T47D (cell line): ENCODE data around the gene CHRNA9.
"Not testable (repeated sequence)": the region's sequence is repeated elsewhere in the genome, so short reads cannot be mapped to it uniquely, and the experiment has no call there.

Source experiments
- DNase-seq, 2 experiments: peaks; one replicate each; pipeline versions ENCODE4 v3.0.0 to v3.0.0-alpha.2; 2011 to 2012; ENCODE audit warnings: low read depth in 1 of 2, low spot score in 1 of 2
- JUND ChIP-seq: IDR thresholded peaks from 2 replicates; pipeline ENCODE4 v1.6.1; 2012; ENCODE audit warnings: low read depth
- in situ Hi-C: cut with HindIII; loops from 2 replicates; pipeline ENCODE4 v1.10.0; 2016; ENCODE audit warnings: low sequenced_read_pairs, low pct_unique_long_range_greater_than_20kb

CHRNA9 gene, protein sequence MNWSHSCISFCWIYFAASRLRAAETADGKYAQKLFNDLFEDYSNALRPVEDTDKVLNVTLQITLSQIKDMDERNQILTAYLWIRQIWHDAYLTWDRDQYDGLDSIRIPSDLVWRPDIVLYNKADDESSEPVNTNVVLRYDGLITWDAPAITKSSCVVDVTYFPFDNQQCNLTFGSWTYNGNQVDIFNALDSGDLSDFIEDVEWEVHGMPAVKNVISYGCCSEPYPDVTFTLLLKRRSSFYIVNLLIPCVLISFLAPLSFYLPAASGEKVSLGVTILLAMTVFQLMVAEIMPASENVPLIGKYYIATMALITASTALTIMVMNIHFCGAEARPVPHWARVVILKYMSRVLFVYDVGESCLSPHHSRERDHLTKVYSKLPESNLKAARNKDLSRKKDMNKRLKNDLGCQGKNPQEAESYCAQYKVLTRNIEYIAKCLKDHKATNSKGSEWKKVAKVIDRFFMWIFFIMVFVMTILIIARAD

GRCh38 chr4:40334591-40335524 lies at the start of gene CHRNA9:
Gene CHRNA9, plus strand, starts transcription at chr4:40335333. Its CDS starts 135 bp downstream, at chr4:40335468.
- DNase-seq = no peak
- TF ChIP-seq JUND = no peak
- in situ Hi-C loops = no loop called here

- in situ Hi-C loops = no loop called here
- no peak for DNase-seq
- no peak for TF ChIP-seq JUND
These were observed 49.4 kb upstream of the CHRNA9 start for GRCh38 chr4:40285692-40286091.

DNA sequence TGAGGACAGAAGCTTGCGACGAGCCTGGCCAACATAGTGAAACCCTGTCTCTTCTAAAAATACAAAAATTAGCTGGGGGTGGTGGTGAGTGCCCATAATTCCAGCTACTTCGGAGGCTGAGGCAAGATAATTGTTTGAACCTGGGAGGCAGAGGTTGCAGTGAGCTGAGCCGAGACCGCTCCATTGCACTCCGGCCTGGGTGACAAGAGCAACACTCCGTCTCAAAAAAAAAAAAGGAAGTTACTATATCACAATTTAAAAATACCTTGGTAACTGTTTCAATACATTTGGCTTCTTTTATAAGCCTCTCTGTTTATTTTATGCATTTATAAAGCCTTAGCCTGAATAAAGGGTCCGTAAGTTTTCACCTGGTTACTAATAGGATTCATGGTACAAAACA lies 46.6 kb upstream of the CHRNA9 start:
- DNase-seq = no peak
- in situ Hi-C loops = no loop called here
- no peak for TF ChIP-seq JUND

- in situ Hi-C loops = no loop called here
- no peak for DNase-seq
- no peak for TF ChIP-seq JUND
These were observed 45.6 kb upstream of the CHRNA9 start for GRCh38 chr4:40289366-40290188.

- DNase-seq, in situ Hi-C loops: not testable (repeated sequence)
These were observed 44.4 kb upstream of the CHRNA9 start for GRCh38 chr4:40290611-40291186.

- no peak for TF ChIP-seq JUND
- in situ Hi-C loops = no loop called here
- no peak for DNase-seq
These were observed 42.8 kb upstream of the CHRNA9 start for GRCh38 chr4:40292313-40292759.

DNA sequence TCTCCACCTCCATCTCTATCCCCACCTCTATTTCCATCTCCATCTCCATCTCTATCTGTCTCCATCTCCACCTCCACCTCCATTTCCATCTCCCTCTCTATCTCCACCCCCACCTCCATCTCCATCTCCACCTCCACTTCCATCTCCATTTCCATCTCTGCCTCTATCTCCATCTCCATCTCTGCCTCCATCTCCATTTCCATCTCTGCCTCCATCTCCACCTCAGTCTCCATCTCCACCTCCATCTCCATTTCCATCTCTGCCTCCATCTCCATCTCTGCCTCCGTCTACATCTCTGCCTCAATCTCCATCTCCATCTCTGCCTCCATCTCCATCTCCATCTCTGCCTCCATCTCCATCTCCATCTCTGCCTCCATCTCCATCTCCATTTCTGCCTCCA lies 40.8 kb upstream of the CHRNA9 start:
- no peak for TF ChIP-seq JUND
- no peak for DNase-seq
- in situ Hi-C loops = no loop called here

DNA sequence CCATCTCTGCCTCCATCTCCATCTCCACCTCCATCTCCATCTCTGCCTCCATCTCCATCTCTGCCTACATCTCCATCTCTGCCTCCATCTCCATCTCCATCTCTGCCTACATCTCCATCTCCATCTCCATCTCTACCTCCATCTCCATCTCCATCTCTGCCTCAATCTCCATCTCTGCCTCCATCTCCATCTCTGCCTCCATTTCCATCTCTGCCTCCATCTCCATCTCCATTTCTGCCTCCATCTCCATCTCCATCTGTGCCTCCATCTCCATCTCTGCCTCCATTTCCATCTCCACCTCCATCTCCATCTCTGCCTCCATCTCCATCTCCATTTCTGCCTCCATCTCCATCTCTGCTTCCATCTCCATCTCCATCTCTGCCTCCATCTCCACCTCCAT lies 40.1 kb upstream of the CHRNA9 start:
- DNase-seq, in situ Hi-C loops: not testable (repeated sequence)

GRCh38 chr4:40295572-40295971 lies 39.6 kb upstream of the CHRNA9 start:
- in situ Hi-C loops = no loop called here
- no peak for TF ChIP-seq JUND
- no peak for DNase-seq

- in situ Hi-C loops = no loop called here
- no peak for TF ChIP-seq JUND
- DNase-seq = no peak
These were observed 36.0 kb upstream of the CHRNA9 start for GRCh38 chr4:40299126-40299525.

DNA sequence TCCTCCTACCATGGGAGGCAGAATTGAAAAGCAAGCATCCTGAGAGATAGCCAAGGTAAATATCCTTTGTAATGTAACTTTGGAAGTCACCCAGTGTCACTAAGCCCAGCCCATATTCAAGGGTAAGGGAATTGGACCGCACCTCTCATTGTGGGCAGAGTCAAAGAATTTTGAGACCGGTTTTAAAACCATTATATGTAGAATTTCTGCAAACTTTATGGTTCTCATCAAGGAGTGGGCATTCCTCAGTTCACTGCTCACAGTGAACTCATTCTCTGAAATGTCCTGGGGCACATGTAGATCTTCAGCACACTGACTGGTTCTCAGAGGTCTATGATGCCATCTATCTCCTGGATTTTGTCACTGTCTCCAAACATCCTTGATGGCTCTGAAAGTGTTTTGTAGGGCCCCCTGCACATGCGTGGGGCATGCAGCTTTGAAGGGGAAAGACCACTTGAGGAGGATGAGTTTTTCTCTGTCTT lies 35.3 kb upstream of the CHRNA9 start:
- in situ Hi-C loops = no loop called here
- no peak for TF ChIP-seq JUND
- DNase-seq = peak in 1 of 2 experiments; percentile 50
